NCI-H128 (cell line): Measurements from ENCODE around the gene HHIP.
"Not testable (repeated sequence)": the region's sequence is repeated elsewhere in the genome, so short reads cannot be mapped to it uniquely, and the experiment has no call there.

Experiments used
- DNase-seq: peaks from one replicate; lab custom pipeline; 2025; ENCODE audit not compliant: unreplicated experiment; lab: John Stamatoyannopoulos, UW

HHIP gene

GRCh38 chr4:144748814-144749555 is 103.0 kb downstream of the HHIP start:
- no peak for DNase-seq

DNA sequence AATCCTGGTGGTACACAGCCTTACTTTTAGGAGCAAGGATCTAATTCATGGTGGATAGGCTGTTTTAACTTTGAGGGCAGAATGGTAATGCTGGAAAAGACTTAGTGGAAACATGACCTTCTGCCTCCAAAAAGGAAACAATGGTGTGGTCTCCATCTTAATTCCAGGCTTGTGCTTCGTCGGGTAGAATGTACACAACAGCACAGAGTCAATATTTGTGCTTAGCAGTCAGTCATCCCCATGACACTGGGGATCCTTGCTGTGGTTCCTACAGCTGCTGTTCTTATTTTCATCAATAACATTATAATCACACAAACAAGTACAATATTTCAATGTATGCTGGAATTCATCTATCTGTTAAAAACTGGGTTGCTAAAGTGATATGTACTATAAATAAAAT is 104.4 kb downstream of the HHIP start:
- no peak for DNase-seq

GRCh38 chr4:144754562-144755410 is 108.8 kb downstream of the HHIP start:
- DNase-seq: no peak

- no peak for DNase-seq
Measured at GRCh38 chr4:144757969-144758368, 112.0 kb downstream of the HHIP start.

DNA sequence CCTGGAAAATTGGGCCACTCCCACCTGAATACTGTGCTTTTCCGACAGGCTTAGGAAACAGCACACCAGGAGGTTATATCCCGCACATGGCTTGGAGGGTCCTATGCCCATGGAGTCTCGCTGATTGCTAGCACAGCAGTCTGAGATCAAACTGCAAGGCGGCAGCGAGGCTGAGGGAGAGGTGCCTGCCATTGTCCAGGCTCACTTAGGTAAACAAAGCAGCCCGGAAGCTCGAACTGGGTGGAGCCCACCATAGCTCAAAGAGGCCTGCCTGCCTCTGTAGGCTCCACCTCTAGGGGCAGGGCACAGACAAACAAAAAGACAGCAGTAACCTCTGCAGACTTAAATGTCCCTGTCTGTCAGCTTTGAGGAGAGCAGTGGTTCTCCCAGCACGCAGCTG is 122.9 kb downstream of the HHIP start:
- DNase-seq: not testable (repeated sequence)

DNA sequence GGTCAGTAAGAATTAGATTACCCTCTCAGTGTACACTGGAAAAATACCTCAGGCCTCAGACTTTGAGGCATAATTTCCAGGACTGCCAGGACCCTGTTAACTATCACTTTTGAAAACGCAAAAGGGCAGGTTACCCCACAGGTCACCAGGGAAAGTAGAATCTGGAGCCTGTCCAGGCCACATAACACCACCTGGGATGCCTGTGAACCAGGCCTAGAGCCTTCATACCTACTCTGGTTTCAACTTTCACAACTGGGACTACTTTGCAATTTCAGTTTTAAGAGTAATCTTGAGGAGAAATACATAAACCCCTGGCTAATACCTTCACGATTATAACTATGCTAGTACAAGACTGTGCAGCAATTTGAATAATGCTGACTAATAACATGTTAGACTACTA is 132.4 kb downstream of the HHIP start:
- DNase-seq: no peak

- no peak for DNase-seq
Measured at GRCh38 chr4:144782345-144782744, 136.4 kb downstream of the HHIP start.

- DNase-seq: no peak
Measured at GRCh38 chr4:144785961-144786360, 140.0 kb downstream of the HHIP start.

GRCh38 chr4:144787365-144788258 is 141.7 kb downstream of the HHIP start:
- DNase-seq: no peak

GRCh38 chr4:144788469-144788868 is 142.5 kb downstream of the HHIP start:
- no peak for DNase-seq

- not testable (repeated sequence) for DNase-seq
Measured at GRCh38 chr4:144791933-144792332, 146.0 kb downstream of the HHIP start.
